H9 (cell line): ENCODE results near the gene POLA1. TPM values are rescaled to one million over a fixed set of nuclear protein-coding genes. Genes with fewer than 3 reads are reported as not detected.

ENCODE experiments used
- DNase-seq: peaks from one replicate; pipeline ENCODE4 v3.0.0-alpha.2; 2017
- H2AFZ ChIP-seq: one replicate; pipeline ENCODE4 v1.6.1; 2013; ENCODE audit warnings: mild to moderate bottlenecking, low read length, control low read depth, moderate library complexity
- H2AK5ac ChIP-seq: 2 replicates; pipeline ENCODE4 v1.6.1; 2013; ENCODE audit warnings: low read length, control low read depth, mixed read lengths; ENCODE audit not compliant: insufficient read length
- H2BK120ac ChIP-seq: one replicate; pipeline ENCODE4 v1.6.1; 2013; ENCODE audit warnings: low read depth, mild to moderate bottlenecking, low read length, control low read depth, inconsistent platforms; ENCODE audit not compliant: poor library complexity, severe bottlenecking
- H2BK12ac ChIP-seq: 2 replicates; pipeline ENCODE4 v1.6.1; 2013; ENCODE audit warnings: low read length, control low read depth, mixed read lengths, low read depth; ENCODE audit not compliant: insufficient read length
- H2BK15ac ChIP-seq: 2 replicates; pipeline ENCODE4 v1.6.1; 2013; ENCODE audit warnings: low read depth, low read length, control low read depth
- H2BK20ac ChIP-seq: one replicate; pipeline ENCODE4 v1.6.1; 2013; ENCODE audit warnings: low read depth, mild to moderate bottlenecking, low read length, control low read depth, inconsistent platforms; ENCODE audit not compliant: poor library complexity, severe bottlenecking
- H2BK5ac ChIP-seq: 2 replicates; pipeline ENCODE4 v1.6.1; 2013; ENCODE audit warnings: low read length, control low read depth, mixed read lengths; ENCODE audit not compliant: insufficient read length
- H3K14ac ChIP-seq: 2 replicates; pipeline ENCODE4 v1.6.1; 2013; ENCODE audit warnings: low read length, control low read depth; ENCODE audit not compliant: insufficient read depth
- H3K18ac ChIP-seq: 2 replicates; pipeline ENCODE4 v1.6.1; 2013; ENCODE audit warnings: low read depth, mild to moderate bottlenecking, mixed read lengths, low read length, control low read depth; ENCODE audit not compliant: insufficient read length
- H3K23ac ChIP-seq: 2 replicates; pipeline ENCODE4 v1.6.1; 2013; ENCODE audit warnings: low read length, control low read depth, mixed read lengths, low read depth; ENCODE audit not compliant: insufficient read length
- H3K23me2 ChIP-seq: 2 replicates; pipeline ENCODE4 v1.6.1; 2013; ENCODE audit warnings: low read depth, mild to moderate bottlenecking, mixed read lengths, low read length, control low read depth; ENCODE audit not compliant: insufficient read length, poor library complexity, severe bottlenecking
- H3K27ac ChIP-seq: 2 replicates; pipeline ENCODE4 v1.5.1; 2013; ENCODE audit warnings: low read length, control low read depth, mixed read lengths, low read depth; ENCODE audit not compliant: insufficient read length
- H3K27me3 ChIP-seq: 2 replicates; pipeline ENCODE4 v1.6.1; 2013; ENCODE audit warnings: low read length, control low read depth, inconsistent platforms; ENCODE audit not compliant: insufficient read depth
- H3K4ac ChIP-seq: 2 replicates; pipeline ENCODE4 v1.6.1; 2013; ENCODE audit warnings: low read depth, mild to moderate bottlenecking, control low read depth, inconsistent platforms, low read length, moderate library complexity
- H3K4me1 ChIP-seq: 2 replicates; pipeline ENCODE4 v1.6.1; 2013; ENCODE audit warnings: low read length, control low read depth, inconsistent platforms; ENCODE audit not compliant: insufficient read depth
- H3K4me2 ChIP-seq: 2 replicates; pipeline ENCODE4 v1.6.1; 2013; ENCODE audit warnings: low read length, control low read depth, mixed read lengths; ENCODE audit not compliant: insufficient read length, insufficient read depth
- H3K56ac ChIP-seq: 2 replicates; pipeline ENCODE4 v1.6.1; 2013; ENCODE audit warnings: low read depth, mild to moderate bottlenecking, mixed read lengths, low read length, control low read depth; ENCODE audit not compliant: insufficient read length
- H3K79me1 ChIP-seq: 2 replicates; pipeline ENCODE4 v1.6.1; 2013; ENCODE audit warnings: low read depth, mild to moderate bottlenecking, moderate library complexity, low read length, control low read depth, inconsistent platforms; ENCODE audit not compliant: insufficient read depth, poor library complexity, severe bottlenecking
- H3K79me2 ChIP-seq: 2 replicates; pipeline ENCODE4 v1.6.1; 2013; ENCODE audit warnings: low read length, control low read depth, inconsistent platforms; ENCODE audit not compliant: insufficient read depth
- H3K9ac ChIP-seq: 2 replicates; pipeline ENCODE4 v1.6.1; 2013; ENCODE audit warnings: low read length, control low read depth, mixed read lengths; ENCODE audit not compliant: insufficient read length; ENCODE audit errors: extremely low read depth
- H3K9me3 ChIP-seq: one replicate; pipeline ENCODE4 v1.6.1; 2013; ENCODE audit warnings: low read depth, low read length, inconsistent platforms; ENCODE audit not compliant: control insufficient read depth
- H3T11ph ChIP-seq: one replicate; pipeline ENCODE4 v1.6.1; 2013; ENCODE audit warnings: mild to moderate bottlenecking, low read length, control low read depth, inconsistent platforms
- H4K20me1 ChIP-seq: one replicate; pipeline ENCODE4 v1.6.1; 2013; ENCODE audit not compliant: control insufficient read depth, insufficient read length, insufficient read depth
- H4K5ac ChIP-seq: 2 replicates; pipeline ENCODE4 v1.6.1; 2013; ENCODE audit warnings: low read depth, mild to moderate bottlenecking, mixed read lengths, low read length, control low read depth; ENCODE audit not compliant: insufficient read length
- H4K8ac ChIP-seq: replicated peaks from 2 replicates; pipeline ENCODE4 v1.6.1; 2013; ENCODE audit warnings: low read length, control low read depth, mixed read lengths, low read depth; ENCODE audit not compliant: insufficient read length
- H4K91ac ChIP-seq: 2 replicates; pipeline ENCODE4 v1.6.1; 2013; ENCODE audit warnings: low read depth, mild to moderate bottlenecking, moderate library complexity, mixed read lengths, low read length, control low read depth; ENCODE audit not compliant: insufficient read length
- H3K27ac Mint-ChIP-seq, 3 experiments: 2 replicates in 2 of 3; 3 replicates in 1 of 3; pipeline ENCODE4 v1.8.0; 2020 to 2021; ENCODE audit warnings: mixed read lengths in 3 of 3, mild to moderate bottlenecking in 1 of 3, moderate library complexity in 1 of 3
- H3K27me3 Mint-ChIP-seq: 2 replicates; pipeline ENCODE4 v1.8.0; 2021; ENCODE audit warnings: low read depth, mild to moderate bottlenecking, moderate library complexity, mixed read lengths
- H3K36me3 Mint-ChIP-seq, 3 experiments: 2 replicates in 2 of 3; 3 replicates in 1 of 3; pipeline ENCODE4 v1.8.0; 2020 to 2021; ENCODE audit warnings: low read depth in 3 of 3, mixed read lengths in 3 of 3; ENCODE audit not compliant: insufficient read depth in 1 of 3
- H3K4me1 Mint-ChIP-seq, 2 experiments: 2 replicates each; pipeline ENCODE4 v1.8.0; 2020; ENCODE audit warnings: mixed read lengths in 2 of 2
- H3K4me3 Mint-ChIP-seq, 2 experiments: 2 replicates in 1 of 2; 3 replicates in 1 of 2; pipeline ENCODE4 v1.8.0; 2020 to 2021; ENCODE audit warnings: mild to moderate bottlenecking in 2 of 2, mixed read lengths in 2 of 2, moderate library complexity in 1 of 2
- H3K9me3 Mint-ChIP-seq, 2 experiments: 2 replicates in 1 of 2; 3 replicates in 1 of 2; pipeline ENCODE4 v1.8.0; 2020; ENCODE audit warnings: mild to moderate bottlenecking in 2 of 2, mixed read lengths in 2 of 2, moderate library complexity in 1 of 2
- CTCF ChIP-seq: fragments of 200-600 bp; sonication (generic); conservative IDR thresholded peaks from 3 replicates; pipeline ENCODE4 v1.8.0; 2021; ENCODE audit warnings: antibody characterized with exemption, mild to moderate bottlenecking
- WGBS: extraction: QIAGEN DNeasy Blood & Tissue Kit; methylation state at CpG from one replicate; pipeline ENCODE4 v1.1.7; 2013; ENCODE audit warnings: missing lambda C conversion rate, low lambda C conversion rate, mixed read lengths; ENCODE audit not compliant: insufficient read length; ENCODE audit errors: extremely low coverage; 5-methylcytosine and 5-hydroxymethylcytosine counted together
- total RNA-seq: library from RNA; stranded (reverse); gene quantifications from 2 replicates; pipeline ENCODE4 v1.2.1, GENCODE V29; 2021

Gene POLA1
- total RNA-seq, 1 experiment from 2014 or later: 60.2 TPM

- Mint-ChIP-seq H3K4me3 (no peak overlapping the region), H3K27me3 (no peaks in the 10 kb centered on the region), H3K4me1 (peaks cover 2 to 3% of the 10 kb centered on the region in 2 experiments; a peak in 1 of 4 replicates), H3K36me3 (peaks cover 12 to 48% (median 29%) of the 10 kb centered on the region in 3 experiments; a peak in 6 of 7 replicates), H3K9me3 (no peaks in the 10 kb centered on the region), H3K27ac (no peak overlapping the region)
- Histone ChIP-seq H3K4ac (no peak overlapping the region), H2BK120ac (no peak overlapping the region), H2BK5ac (no peak overlapping the region), H4K20me1 (no peaks in the 10 kb centered on the region), H3K56ac (no peak overlapping the region), H3K23ac (no peak overlapping the region), H3K4me1 (no peaks in the 10 kb centered on the region), H3K27me3 (no peaks in the 10 kb centered on the region), H3K27ac (no peak overlapping the region), H2BK12ac (no peak overlapping the region), H4K5ac (no peak overlapping the region), H3K4me2 (no peak overlapping the region), H3T11ph (no peak overlapping the region), H3K14ac (no peak overlapping the region), H4K8ac (no peak overlapping the region), H4K91ac (no peak overlapping the region), H2BK20ac (no peak overlapping the region), H3K23me2 (no peaks in the 10 kb centered on the region), H2BK15ac (no peak overlapping the region), H3K9me3 (no peaks in the 10 kb centered on the region), H3K18ac (no peak overlapping the region), H2AFZ (no peak overlapping the region), H3K79me1 (no peaks in the 10 kb centered on the region), H2AK5ac (no peak overlapping the region), H3K9ac (no peak overlapping the region), H3K79me2 (no peaks in the 10 kb centered on the region)
- no CpG with 5 or more reads among the region's 5 CpGs for WGBS
- no peak for TF ChIP-seq CTCF
- DNase-seq: no peak
These were observed 140.0 kb downstream of the POLA1 start for GRCh38 chrX:24833695-24834094.
